Bronchial epithelial cell (primary cell): ENCODE measurements around the gene NSMCE3. TPM values are rescaled to one million over a fixed set of nuclear protein-coding genes. Genes with fewer than 3 reads are reported as not detected.

ENCODE experiments used
- DNase-seq: peaks from one replicate; pipeline ENCODE4 v3.0.0-alpha.2; 2010; ENCODE audit warnings: low read depth
- FAIRE-seq: peaks from 2 replicates; lab custom pipeline; 2011; peaks lifted over from hg19 to GRCh38; lab: Jason Lieb, UNC
- H3K27me3 ChIP-seq: 2 replicates; pipeline ENCODE4 v1.5.1; 2011; ENCODE audit warnings: low read length; ENCODE audit not compliant: control insufficient read depth, insufficient read depth
- H3K36me3 ChIP-seq: 2 replicates; pipeline ENCODE4 v1.5.1; 2011; ENCODE audit warnings: low read length; ENCODE audit not compliant: control insufficient read depth, insufficient read depth
- H3K4me3 ChIP-seq: 2 replicates; pipeline ENCODE4 v1.5.1; 2011; ENCODE audit warnings: mild to moderate bottlenecking, low read depth, low read length, control low read depth
- total RNA-seq: library from RNA; depleted of rRNA; stranded (reverse); fragments of >200 nt; gene quantifications from 2 replicates; pipeline ENCODE4 v1.2.1, GENCODE V29; 2014
- TF ChIP-seq, protein P1 (sequence below): IDR thresholded peaks from 2 replicates; pipeline ENCODE4 v1.5.1; 2011; ENCODE audit warnings: mild to moderate bottlenecking, moderate library complexity, low read length, control low read depth, inconsistent platforms; ENCODE audit not compliant: insufficient read depth, severe bottlenecking

The NSMCE3 gene
- total RNA-seq, 1 donor from 2014 or later: 4.7 TPM

DNA sequence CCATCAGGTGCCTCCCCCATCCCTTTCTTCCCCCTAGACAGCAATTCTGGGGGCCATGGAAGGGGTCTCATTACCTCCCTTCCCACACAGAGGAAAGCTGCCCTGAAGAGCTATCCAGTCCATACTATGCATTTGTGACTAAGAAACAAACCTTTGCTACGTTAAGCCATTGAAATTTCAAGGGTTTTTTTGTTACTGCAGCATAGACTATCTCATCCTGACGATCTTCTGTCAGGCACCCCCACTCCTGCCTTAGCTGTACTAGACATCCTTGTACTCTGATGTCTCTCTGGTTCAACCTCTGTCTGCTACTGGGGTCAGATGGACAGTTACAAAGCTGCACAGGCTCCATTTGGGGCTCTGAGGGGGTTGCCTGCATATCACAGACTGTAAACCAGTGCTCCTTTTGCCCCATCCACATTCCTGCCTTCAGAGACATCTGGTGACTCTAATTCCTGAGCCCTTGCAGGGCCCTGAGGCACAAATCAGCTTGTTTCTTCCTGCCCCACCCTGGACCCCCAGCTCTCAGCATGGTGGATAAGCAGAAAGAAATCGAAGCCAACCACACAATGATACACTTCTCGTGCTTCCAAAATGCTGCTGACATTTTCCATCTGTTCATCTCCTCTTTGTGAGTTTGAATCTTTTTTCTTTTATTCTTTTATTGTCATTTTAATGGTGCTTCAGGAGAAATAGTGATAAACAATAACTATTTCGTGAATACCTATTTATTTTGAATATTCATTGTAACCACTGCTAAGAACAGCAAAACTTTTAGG is 21.6 kb upstream of the NSMCE3 start:
- Histone ChIP-seq H3K36me3 (no peaks in the 10 kb centered on the region), H3K4me3 (no peak overlapping the region), H3K27me3 (no peaks in the 10 kb centered on the region)
- FAIRE-seq (no peak), DNase-seq (no peak)
- TF ChIP-seq, protein P1, sequence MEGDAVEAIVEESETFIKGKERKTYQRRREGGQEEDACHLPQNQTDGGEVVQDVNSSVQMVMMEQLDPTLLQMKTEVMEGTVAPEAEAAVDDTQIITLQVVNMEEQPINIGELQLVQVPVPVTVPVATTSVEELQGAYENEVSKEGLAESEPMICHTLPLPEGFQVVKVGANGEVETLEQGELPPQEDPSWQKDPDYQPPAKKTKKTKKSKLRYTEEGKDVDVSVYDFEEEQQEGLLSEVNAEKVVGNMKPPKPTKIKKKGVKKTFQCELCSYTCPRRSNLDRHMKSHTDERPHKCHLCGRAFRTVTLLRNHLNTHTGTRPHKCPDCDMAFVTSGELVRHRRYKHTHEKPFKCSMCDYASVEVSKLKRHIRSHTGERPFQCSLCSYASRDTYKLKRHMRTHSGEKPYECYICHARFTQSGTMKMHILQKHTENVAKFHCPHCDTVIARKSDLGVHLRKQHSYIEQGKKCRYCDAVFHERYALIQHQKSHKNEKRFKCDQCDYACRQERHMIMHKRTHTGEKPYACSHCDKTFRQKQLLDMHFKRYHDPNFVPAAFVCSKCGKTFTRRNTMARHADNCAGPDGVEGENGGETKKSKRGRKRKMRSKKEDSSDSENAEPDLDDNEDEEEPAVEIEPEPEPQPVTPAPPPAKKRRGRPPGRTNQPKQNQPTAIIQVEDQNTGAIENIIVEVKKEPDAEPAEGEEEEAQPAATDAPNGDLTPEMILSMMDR: no peak

DNA sequence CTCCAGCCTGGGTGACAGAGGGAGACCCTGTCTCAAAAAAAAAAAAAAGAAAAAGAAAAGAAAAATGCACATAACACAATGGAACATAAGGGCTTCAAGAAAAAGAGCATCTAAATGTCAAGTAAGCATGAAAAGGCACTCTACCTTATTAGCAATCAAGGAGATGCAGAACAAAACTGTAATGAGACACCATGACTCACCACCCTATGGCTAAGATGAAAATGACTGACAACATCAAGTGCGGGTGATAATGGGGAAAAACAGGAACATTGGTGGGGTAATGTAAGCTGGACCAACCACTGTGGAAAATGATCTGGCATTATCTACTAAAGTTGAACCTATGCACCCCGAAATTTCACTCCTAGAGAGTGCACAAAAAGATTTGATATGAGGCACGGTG is 19.6 kb upstream of the NSMCE3 start:
- TF ChIP-seq, protein P1: no peak
- peak; percentile 39 for DNase-seq
- Histone ChIP-seq H3K36me3 (no peaks in the 10 kb centered on the region), H3K27me3 (no peaks in the 10 kb centered on the region), H3K4me3 (no peak overlapping the region)
- peak; percentile 75 for FAIRE-seq

DNA sequence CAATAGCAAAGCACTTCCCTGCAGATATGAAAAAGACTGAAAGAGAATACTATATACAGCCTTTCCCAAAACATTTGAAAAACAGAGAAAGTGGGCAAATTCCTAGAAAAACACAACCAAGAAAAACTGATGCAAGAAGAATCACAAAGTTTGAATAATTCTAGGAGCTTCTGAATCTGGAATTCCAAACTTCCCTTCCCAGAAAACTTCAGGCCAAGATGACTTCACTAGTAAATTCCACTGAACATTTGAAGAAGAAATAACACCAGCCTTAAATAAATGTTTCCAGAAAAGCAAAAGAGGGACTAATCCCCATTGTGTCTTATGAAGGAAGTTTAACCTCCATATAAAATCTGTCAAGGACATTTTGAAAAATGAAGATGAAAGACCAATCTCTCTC is 15.8 kb upstream of the NSMCE3 start:
- TF ChIP-seq, protein P1: no peak
- no peaks in the 10 kb centered on the region for H3K27me3 ChIP-seq
- FAIRE-seq: no peak

DNA sequence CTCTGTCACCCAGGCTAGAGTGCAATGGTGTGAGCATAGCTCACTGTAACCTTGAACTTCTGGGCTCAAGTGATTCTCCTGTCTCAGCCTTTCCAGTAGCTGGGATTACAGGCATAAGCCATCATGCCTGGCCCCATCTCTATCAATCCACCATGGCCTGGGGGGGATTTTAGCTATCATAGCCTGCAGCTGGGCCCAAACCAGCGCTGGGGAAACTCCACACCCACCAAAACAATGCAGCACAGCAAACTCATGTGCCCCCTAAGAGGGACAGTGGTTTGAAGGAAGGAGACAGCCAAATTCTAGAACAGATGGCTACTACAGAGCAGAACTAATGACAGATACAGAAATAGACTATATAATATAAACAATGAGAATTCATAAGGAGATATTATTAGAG is 13.8 kb upstream of the NSMCE3 start:
- FAIRE-seq: no peak
- DNase-seq: no peak
- TF ChIP-seq, protein P1: no peak
- Histone ChIP-seq H3K36me3 (no peaks in the 10 kb centered on the region), H3K4me3 (no peak overlapping the region), H3K27me3 (no peaks in the 10 kb centered on the region)

More for the DNA sequence above, 15.8 kb upstream of the NSMCE3 start:
- H3K36me3 ChIP-seq: no peaks in the 10 kb centered on the region
- DNase-seq: no peak
- no peak overlapping the region for H3K4me3 ChIP-seq

DNA sequence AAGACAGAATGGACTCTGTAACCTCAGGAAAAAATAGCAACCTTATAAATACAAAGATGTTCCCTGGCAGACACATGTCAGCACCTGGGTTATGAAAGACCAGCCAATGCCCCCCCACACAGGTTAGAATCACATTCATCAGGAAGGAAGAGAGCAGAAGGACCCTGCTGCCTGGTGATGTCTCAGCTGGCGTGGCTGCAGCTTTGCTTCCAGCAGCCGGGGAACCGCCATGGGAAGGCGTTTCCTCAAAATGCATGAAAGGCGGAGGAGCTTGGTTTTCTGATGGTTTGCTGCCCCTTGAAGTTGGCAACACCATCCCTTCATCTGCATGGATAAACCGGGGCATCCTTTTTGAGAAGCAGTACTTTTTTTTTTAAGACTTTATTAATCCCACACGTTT is 10.9 kb upstream of the NSMCE3 start:
- FAIRE-seq: no peak
- no peak for DNase-seq
- Histone ChIP-seq H3K4me3 (no peak overlapping the region), H3K36me3 (no peaks in the 10 kb centered on the region), H3K27me3 (no peaks in the 10 kb centered on the region)
- TF ChIP-seq, protein P1: no peak
